GM12878 (cell line): ENCODE results near the gene DDR1.

ENCODE experiments used
- BHLHE40 ChIP-seq, 2 experiments: fragments of 450-650 bp in 1 of 2; IDR thresholded peaks; 2 replicates each; pipeline ENCODE4 v1.6.1; 2011 to 2017; ENCODE audit warnings: low read depth in 2 of 2, borderline replicate concordance in 1 of 2, improper control_type of control experiment in 1 of 2, low read length in 1 of 2, mild to moderate bottlenecking in 1 of 2
- CHD2 ChIP-seq: IDR thresholded peaks from 2 replicates; pipeline ENCODE4 v1.6.1; 2011; ENCODE audit warnings: low read depth, low read length, improper control_type of control experiment, borderline replicate concordance
- POLR2A ChIP-seq: IDR thresholded peaks from 2 replicates; pipeline ENCODE4 v1.6.1; 2011; ENCODE audit warnings: low read depth, mild to moderate bottlenecking, low read length

DNA sequence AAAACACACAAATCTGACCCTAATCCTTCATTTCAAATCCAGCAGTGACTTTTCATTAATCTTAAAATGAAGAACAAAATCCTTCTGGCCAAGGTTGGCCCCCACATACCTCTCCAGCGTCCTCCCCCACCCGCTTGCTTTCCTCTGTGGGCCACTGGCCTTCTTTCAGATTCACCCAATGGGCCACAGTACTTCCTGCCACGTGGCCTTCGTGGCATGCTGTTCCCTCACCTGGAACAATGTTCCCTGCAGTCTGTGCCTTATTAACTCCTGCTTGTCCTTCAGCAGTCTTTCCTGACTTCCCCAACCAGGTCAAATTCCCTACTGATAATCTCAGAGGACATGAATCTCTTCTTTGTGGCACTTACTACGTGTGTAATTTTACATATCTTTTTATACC, 18.4 kb downstream of the DDR1 start:
- TF ChIP-seq BHLHE40 (IDR thresholded peaks at IDR 0.05; ENCODE audit: borderline replicate concordance in 1 of 2, low read depth in 2 of 2, low read length in 1 of 2) (no peak), CHD2 (no peak), POLR2A (no peak)
